HFFc6 (cell line): ENCODE measurements around the gene PDE4B. TPM values are rescaled to one million over a fixed set of nuclear protein-coding genes. Genes with fewer than 3 reads are reported as not detected.

Experiments used
- DNase-seq: peaks from one replicate; pipeline ENCODE4 v3.0.0-alpha.2; 2018
- H3K27ac Mint-ChIP-seq: 2 replicates; pipeline ENCODE4 v1.8.0; 2020; ENCODE audit warnings: mild to moderate bottlenecking, mixed read lengths
- H3K27me3 Mint-ChIP-seq: 2 replicates; pipeline ENCODE4 v1.8.0; 2021; ENCODE audit warnings: mild to moderate bottlenecking, moderate library complexity, mixed read lengths; ENCODE audit not compliant: insufficient read depth
- H3K36me3 Mint-ChIP-seq: 2 replicates; pipeline ENCODE4 v1.8.0; 2021; ENCODE audit warnings: low read depth, mixed read lengths
- H3K4me1 Mint-ChIP-seq: 2 replicates; pipeline ENCODE4 v1.8.0; 2020; ENCODE audit warnings: low read depth, mixed read lengths
- H3K4me3 Mint-ChIP-seq: 2 replicates; pipeline ENCODE4 v1.8.0; 2020; ENCODE audit warnings: mild to moderate bottlenecking, moderate library complexity, mixed read lengths
- H3K9me3 Mint-ChIP-seq: 2 replicates; pipeline ENCODE4 v1.8.0; 2020; ENCODE audit warnings: mild to moderate bottlenecking, mixed read lengths
- total RNA-seq, 6 experiments: library from RNA; stranded (reverse); fragmentation: NEBNext Ultra II Directional; extraction: Animal tissue kit (Norgen Biotek cat#: 25700); gene quantifications; 2 replicates in 1 of 6; 3 replicates in 5 of 6; pipeline ENCODE4 v1.2.3, GENCODE V29; 2021
- TF ChIP-seq, protein P1 (sequence below): fragments of 200-600 bp; sonication (generic); IDR thresholded peaks from 2 replicates; pipeline ENCODE4 v1.5.0; 2021; ENCODE audit warnings: antibody characterized with exemption, mild to moderate bottlenecking

The PDE4B gene
- total RNA-seq, 6 experiments from 2014 or later: 34.9 to 57.6 (median 42.8) TPM

DNA sequence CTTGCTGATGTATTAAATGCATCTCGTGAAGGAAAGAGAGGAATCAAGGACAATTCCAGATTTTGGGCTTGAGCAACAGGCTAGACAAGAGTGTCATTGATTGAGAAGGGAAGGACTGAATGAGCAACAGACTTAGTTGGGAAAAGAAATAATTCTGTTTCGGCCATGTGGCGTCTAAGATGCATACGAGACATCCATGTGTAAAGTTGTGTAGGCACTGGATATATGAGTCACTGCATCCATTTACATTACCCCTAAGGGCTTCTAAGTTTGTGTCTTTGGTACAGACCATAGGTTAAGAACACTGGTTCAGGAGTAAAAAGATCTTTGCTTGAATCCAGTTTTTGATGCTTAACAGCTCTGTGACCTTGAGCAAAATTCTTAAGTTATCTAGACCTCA, 434.3 kb downstream of the PDE4B start:
- Mint-ChIP-seq H3K27me3 (peaks cover 13% of the 10 kb centered on the region), H3K4me1 (peaks cover 11% of the 10 kb centered on the region), H3K9me3 (no peaks in the 10 kb centered on the region), H3K27ac (no peak overlapping the region), H3K4me3 (no peak overlapping the region), H3K36me3 (no peaks in the 10 kb centered on the region)
- no peak for DNase-seq
- TF ChIP-seq, protein P1, sequence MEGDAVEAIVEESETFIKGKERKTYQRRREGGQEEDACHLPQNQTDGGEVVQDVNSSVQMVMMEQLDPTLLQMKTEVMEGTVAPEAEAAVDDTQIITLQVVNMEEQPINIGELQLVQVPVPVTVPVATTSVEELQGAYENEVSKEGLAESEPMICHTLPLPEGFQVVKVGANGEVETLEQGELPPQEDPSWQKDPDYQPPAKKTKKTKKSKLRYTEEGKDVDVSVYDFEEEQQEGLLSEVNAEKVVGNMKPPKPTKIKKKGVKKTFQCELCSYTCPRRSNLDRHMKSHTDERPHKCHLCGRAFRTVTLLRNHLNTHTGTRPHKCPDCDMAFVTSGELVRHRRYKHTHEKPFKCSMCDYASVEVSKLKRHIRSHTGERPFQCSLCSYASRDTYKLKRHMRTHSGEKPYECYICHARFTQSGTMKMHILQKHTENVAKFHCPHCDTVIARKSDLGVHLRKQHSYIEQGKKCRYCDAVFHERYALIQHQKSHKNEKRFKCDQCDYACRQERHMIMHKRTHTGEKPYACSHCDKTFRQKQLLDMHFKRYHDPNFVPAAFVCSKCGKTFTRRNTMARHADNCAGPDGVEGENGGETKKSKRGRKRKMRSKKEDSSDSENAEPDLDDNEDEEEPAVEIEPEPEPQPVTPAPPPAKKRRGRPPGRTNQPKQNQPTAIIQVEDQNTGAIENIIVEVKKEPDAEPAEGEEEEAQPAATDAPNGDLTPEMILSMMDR: no peak

DNA sequence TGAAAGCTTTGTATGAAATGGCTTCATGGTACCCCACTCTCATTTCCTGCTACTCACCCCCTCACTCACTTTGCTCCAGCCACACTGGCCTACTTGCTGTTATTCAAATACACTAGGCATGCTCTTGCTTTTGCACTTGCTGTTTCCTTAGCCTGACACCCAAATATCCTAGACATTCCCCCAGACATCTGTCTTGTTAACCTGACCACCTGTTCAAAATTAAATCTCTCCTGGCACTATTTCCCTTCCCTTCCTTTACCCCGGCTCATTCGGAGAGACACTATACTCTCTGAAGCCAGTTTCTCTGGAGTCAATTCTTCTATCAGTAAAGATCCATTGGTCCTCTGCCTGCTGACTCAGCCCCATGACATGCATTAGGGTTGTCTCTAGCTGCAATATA, 435.3 kb downstream of the PDE4B start:
- no peak for DNase-seq
- Mint-ChIP-seq H3K27me3 (peaks cover 13% of the 10 kb centered on the region), H3K27ac (no peak overlapping the region), H3K4me3 (no peak overlapping the region), H3K4me1 (peaks cover 12% of the 10 kb centered on the region), H3K9me3 (no peaks in the 10 kb centered on the region), H3K36me3 (no peaks in the 10 kb centered on the region)
- TF ChIP-seq, protein P1: no peak

DNA sequence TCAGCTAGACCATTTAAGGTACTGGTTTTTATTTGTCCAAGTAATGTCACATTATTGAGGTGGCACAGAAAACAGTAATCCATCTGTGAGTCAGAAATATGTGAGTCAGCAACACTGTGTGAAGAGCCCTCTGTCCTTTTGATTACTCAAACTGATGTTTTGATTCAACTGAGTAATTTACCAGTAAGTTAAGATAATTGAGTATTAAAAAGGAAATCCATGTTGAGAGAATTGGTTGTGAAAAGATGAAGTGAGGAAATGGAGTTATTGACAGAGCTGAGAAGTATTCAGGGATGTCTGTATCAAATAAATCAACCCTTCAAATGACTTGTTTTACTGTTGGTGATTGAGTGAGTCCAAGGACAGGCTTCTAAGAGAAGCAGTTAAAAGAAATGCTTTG, 438.5 kb downstream of the PDE4B start:
- H3K4me1 Mint-ChIP-seq: peaks cover 12% of the 10 kb centered on the region
- H3K4me3 Mint-ChIP-seq: no peak overlapping the region
- no peaks in the 10 kb centered on the region for H3K9me3 Mint-ChIP-seq
- H3K27ac Mint-ChIP-seq: no peak overlapping the region
- DNase-seq: peak; percentile 52
- no peaks in the 10 kb centered on the region; the same call in 1 of the 2 replicates for H3K27me3 Mint-ChIP-seq
- no peaks in the 10 kb centered on the region for H3K36me3 Mint-ChIP-seq
- TF ChIP-seq, protein P1: no peak

DNA sequence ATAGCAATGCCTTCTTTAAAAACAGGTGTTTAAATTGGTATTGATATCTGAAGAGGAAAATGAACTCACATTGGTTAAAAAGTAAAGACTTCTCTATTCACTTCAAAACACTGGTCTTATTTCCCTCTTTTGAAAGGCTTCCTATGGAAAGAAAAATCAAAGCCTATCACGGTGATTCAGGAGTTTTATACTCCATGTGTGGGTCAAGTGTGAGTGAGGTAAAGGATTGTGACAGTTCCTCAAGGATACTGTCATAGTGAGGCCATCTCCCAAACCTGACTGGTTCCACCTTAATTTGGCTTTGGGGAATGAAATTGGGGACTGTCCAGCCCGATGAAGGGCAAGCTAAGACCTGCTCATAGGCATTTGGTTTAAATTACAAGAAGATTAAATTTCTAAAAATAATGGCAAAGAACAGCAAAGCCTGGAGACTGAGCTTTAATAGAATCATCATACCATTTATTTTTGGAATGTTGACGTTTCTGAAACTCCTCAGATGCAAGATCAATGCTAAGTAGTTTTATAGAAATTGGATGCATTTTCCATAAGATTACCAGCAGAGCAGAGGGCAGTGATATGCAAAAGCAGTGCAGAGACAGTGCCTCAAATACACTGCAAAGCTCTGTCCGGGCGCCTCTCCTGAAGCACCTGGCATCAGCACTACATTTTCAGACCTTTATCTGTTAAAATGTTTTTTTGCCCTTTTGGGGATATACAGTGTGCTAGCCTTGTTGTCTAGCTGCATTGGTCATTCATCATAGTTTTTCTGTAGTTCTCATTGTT, 439.2 kb downstream of the PDE4B start:
- no peaks in the 10 kb centered on the region; the same call in 1 of the 2 replicates for H3K27me3 Mint-ChIP-seq
- peaks cover 12% of the 10 kb centered on the region for H3K4me1 Mint-ChIP-seq

DNA sequence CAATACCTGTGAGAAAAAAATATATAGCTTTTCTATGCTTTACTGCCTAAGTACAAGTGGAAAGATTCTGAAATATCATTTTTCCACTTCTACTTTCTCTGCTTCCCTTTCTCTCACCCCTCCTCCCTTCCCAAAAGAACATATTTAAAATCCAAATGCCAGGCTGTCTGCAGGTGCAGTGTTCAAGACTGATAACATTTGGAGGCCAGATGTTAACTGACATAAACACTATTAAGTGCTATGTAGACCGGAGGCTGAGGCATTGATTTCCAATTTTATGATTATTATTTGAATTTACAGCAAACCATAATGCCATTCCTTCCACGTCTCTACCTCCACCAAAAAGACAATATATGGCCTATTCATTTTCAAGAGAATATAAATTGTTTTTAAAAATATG, 444.3 kb downstream of the PDE4B start:
- Mint-ChIP-seq H3K4me3 (no peak overlapping the region), H3K9me3 (no peaks in the 10 kb centered on the region), H3K27ac (no peak overlapping the region), H3K36me3 (no peaks in the 10 kb centered on the region), H3K4me1 (peaks cover 34% of the 10 kb centered on the region), H3K27me3 (no peaks in the 10 kb centered on the region; the same call in none of the 2 replicates)
- DNase-seq: no peak
- TF ChIP-seq, protein P1: no peak

More for the DNA sequence above, 439.2 kb downstream of the PDE4B start:
- Mint-ChIP-seq H3K27ac (no peak overlapping the region), H3K36me3 (no peaks in the 10 kb centered on the region), H3K9me3 (no peaks in the 10 kb centered on the region), H3K4me3 (no peak overlapping the region)
- DNase-seq: no peak
- TF ChIP-seq, protein P1: no peak
